ENCODE data around the gene ARPC2. TPM values are rescaled to one million over a fixed set of nuclear protein-coding genes. Genes with fewer than 3 reads are reported as not detected.
A peak's percentile ranks its signal among the peaks of the same experiment; 100 is the strongest.

The ARPC2 gene
- total and polyA plus RNA-seq, 2 of the 13 experiments (the other 11 are each of a cell fraction or from before 2014, with no cell fraction given) = 168 to 303 TPM

DNA sequence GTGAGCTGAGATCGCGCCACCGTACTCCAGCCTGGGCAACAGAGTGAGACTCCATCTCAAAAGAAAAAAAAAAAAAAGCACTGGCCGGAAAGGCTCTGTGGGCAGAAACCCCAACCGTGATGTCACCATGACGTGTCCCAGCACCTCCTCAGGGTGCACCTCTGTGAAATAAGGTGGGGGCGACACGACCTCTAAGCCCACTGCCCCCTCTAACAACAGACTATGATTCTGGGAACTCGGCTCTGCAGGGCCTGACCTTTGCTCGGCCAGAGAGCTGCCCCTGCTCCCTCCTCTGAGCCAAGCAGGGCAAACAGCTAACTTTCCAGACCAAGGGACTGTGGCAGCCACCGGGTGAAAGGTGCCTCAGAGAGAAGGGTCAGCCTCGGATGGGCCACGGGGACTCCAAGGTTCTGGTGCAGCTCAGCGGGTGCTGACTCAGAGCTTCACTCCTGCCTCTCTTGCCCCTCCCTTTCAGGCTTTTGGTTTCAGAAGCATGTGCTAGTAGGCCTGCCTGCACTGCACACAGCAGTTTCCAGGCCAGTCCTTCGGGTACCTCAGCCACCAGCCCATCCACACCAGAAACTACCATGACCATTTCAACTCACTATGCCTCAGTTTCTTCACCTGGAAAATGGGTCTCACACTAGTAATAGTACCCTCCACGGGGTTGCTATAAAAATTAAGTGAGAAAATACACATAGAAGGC is 67.3 kb downstream of the ARPC2 start (continued):
- no peak for TF ChIP-seq ZNF513 (CRISPR knock-in tag; conservative IDR thresholded peaks at IDR 0.05)
- peak; percentile 74; the same call in 1 of the 2 replicates for TF ChIP-seq REPIN1 (CRISPR knock-in tag; IDR thresholded peaks at IDR 0.05; ENCODE audit: borderline replicate concordance, low read depth)
- no peak for TF ChIP-seq PRDM15 (CRISPR knock-in tag; IDR thresholded peaks at IDR 0.05)
- TF ChIP-seq, protein P1, sequence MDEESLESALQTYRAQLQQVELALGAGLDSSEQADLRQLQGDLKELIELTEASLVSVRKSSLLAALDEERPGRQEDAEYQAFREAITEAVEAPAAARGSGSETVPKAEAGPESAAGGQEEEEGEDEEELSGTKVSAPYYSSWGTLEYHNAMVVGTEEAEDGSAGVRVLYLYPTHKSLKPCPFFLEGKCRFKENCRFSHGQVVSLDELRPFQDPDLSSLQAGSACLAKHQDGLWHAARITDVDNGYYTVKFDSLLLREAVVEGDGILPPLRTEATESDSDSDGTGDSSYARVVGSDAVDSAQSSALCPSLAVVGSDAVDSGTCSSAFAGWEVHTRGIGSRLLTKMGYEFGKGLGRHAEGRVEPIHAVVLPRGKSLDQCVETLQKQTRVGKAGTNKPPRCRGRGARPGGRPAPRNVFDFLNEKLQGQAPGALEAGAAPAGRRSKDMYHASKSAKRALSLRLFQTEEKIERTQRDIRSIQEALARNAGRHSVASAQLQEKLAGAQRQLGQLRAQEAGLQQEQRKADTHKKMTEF (CRISPR knock-in tag; IDR thresholded peaks at IDR 0.05) = peak; percentile 59
- TF ChIP-seq TCF12 (IDR thresholded peaks at IDR 0.05) = no peak
- no peak for TF ChIP-seq TCF12 (CRISPR knock-in tag; IDR thresholded peaks at IDR 0.05)
- TF ChIP-seq, protein P2, sequence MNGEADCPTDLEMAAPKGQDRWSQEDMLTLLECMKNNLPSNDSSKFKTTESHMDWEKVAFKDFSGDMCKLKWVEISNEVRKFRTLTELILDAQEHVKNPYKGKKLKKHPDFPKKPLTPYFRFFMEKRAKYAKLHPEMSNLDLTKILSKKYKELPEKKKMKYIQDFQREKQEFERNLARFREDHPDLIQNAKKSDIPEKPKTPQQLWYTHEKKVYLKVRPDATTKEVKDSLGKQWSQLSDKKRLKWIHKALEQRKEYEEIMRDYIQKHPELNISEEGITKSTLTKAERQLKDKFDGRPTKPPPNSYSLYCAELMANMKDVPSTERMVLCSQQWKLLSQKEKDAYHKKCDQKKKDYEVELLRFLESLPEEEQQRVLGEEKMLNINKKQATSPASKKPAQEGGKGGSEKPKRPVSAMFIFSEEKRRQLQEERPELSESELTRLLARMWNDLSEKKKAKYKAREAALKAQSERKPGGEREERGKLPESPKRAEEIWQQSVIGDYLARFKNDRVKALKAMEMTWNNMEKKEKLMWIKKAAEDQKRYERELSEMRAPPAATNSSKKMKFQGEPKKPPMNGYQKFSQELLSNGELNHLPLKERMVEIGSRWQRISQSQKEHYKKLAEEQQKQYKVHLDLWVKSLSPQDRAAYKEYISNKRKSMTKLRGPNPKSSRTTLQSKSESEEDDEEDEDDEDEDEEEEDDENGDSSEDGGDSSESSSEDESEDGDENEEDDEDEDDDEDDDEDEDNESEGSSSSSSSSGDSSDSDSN (CRISPR knock-in tag; IDR thresholded peaks at IDR 0.05) = peak; percentile 56
- TF ChIP-seq ZNF253 (CRISPR knock-in tag; IDR thresholded peaks at IDR 0.05; ENCODE audit: borderline replicate concordance) = no peak
- TF ChIP-seq KAT8 (CRISPR knock-in tag; IDR thresholded peaks at IDR 0.05) = peak; percentile 40; the same call in 1 of the 2 replicates
- peak; percentile 49; the same call in 1 of the 2 replicates for TF ChIP-seq PHF21A (CRISPR knock-in tag; IDR thresholded peaks at IDR 0.05)
- 0 out of 2 replicates have a peak, but pooled peaks have one; percentile 61 for TF ChIP-seq ARHGAP35 (CRISPR knock-in tag; IDR thresholded peaks at IDR 0.05; ENCODE audit: borderline replicate concordance)
- peak; percentile 28 for TF ChIP-seq BCL6 (CRISPR knock-in tag; IDR thresholded peaks at IDR 0.05)
- TF ChIP-seq MEIS1 (CRISPR knock-in tag; IDR thresholded peaks at IDR 0.05; ENCODE audit: borderline replicate concordance) = no peak
- 0 out of 2 replicates have a peak, but pooled peaks have one; percentile 30 for TF ChIP-seq HBP1 (CRISPR knock-in tag; IDR thresholded peaks at IDR 0.05; ENCODE audit: low read depth)
- TF ChIP-seq, protein P3, sequence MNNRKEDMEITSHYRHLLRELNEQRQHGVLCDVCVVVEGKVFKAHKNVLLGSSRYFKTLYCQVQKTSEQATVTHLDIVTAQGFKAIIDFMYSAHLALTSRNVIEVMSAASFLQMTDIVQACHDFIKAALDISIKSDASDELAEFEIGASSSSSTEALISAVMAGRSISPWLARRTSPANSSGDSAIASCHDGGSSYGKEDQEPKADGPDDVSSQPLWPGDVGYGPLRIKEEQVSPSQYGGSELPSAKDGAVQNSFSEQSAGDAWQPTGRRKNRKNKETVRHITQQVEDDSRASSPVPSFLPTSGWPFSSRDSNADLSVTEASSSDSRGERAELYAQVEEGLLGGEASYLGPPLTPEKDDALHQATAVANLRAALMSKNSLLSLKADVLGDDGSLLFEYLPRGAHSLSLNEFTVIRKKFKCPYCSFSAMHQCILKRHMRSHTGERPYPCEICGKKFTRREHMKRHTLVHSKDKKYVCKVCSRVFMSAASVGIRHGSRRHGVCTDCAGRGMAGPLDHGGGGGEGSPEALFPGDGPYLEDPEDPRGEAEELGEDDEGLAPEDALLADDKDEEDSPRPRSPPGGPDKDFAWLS (CRISPR knock-in tag; IDR thresholded peaks at IDR 0.05; ENCODE audit: borderline replicate concordance) = no peak
- TF ChIP-seq RARA (CRISPR knock-in tag; IDR thresholded peaks at IDR 0.05) = peak; percentile 54
